ENCODE results near the gene TNS3.

The TNS3 gene

GRCh38 chr7:47297120-47297519 lies 284.8 kb downstream of the TNS3 start:
- Histone ChIP-seq H2AFZ (ENCODE audit: low read depth) (no peak overlapping the region), H3K27ac (no peak overlapping the region), H3K4me3 (IDR thresholded peaks at IDR 0.05; ENCODE audit: insufficient read depth, low read depth, low read length) (no peak overlapping the region), H3K36me3 (ENCODE audit: insufficient read depth) (peaks cover 9% of the 10 kb centered on the region; the same call in 1 of the 2 replicates), H4K20me1 (ENCODE audit: insufficient read depth) (no peaks in the 10 kb centered on the region), H3K79me2 (ENCODE audit: insufficient read depth, low read depth) (no peaks in the 10 kb centered on the region), H3K27me3 (ENCODE audit: insufficient read depth, low read depth) (no peaks in the 10 kb centered on the region), H3K4me1 (ENCODE audit: low read depth, poor library complexity, severe bottlenecking) (no peaks in the 10 kb centered on the region), H3K9ac (no peak overlapping the region), H3K4me2 (no peak overlapping the region)
- TF ChIP-seq CTCF (conservative IDR thresholded peaks at IDR 0.05; ENCODE audit: low read depth, low read length): no peak

- Histone ChIP-seq H3K79me2 (ENCODE audit: insufficient read depth, low read depth) (no peaks in the 10 kb centered on the region), H3K4me2 (no peak overlapping the region), H3K4me1 (ENCODE audit: low read depth, poor library complexity, severe bottlenecking) (no peaks in the 10 kb centered on the region), H3K27ac (no peak overlapping the region), H3K4me3 (IDR thresholded peaks at IDR 0.05; ENCODE audit: insufficient read depth, low read depth, low read length) (no peak overlapping the region), H3K27me3 (ENCODE audit: insufficient read depth, low read depth) (no peaks in the 10 kb centered on the region), H3K9ac (no peak overlapping the region), H3K36me3 (ENCODE audit: insufficient read depth) (peaks cover 11% of the 10 kb centered on the region; the same call in 1 of the 2 replicates), H4K20me1 (ENCODE audit: insufficient read depth) (no peaks in the 10 kb centered on the region), H2AFZ (ENCODE audit: low read depth) (no peak overlapping the region)
- no peak for TF ChIP-seq CTCF (conservative IDR thresholded peaks at IDR 0.05; ENCODE audit: low read depth, low read length)
Observed at GRCh38 chr7:47295606-47296005, 286.3 kb downstream of the TNS3 start.

GRCh38 chr7:47294556-47295222 lies 287.2 kb downstream of the TNS3 start:
- H3K27ac ChIP-seq: no peak overlapping the region
- H3K79me2 ChIP-seq (ENCODE audit: insufficient read depth, low read depth): no peaks in the 10 kb centered on the region
- H3K4me1 ChIP-seq (ENCODE audit: low read depth, poor library complexity, severe bottlenecking): peaks cover under 1% of the 10 kb centered on the region
- no peak for TF ChIP-seq CTCF (conservative IDR thresholded peaks at IDR 0.05; ENCODE audit: low read depth, low read length)
- no peak overlapping the region for H3K4me3 ChIP-seq (IDR thresholded peaks at IDR 0.05; ENCODE audit: insufficient read depth, low read depth, low read length)
- H2AFZ ChIP-seq (ENCODE audit: low read depth): no peak overlapping the region
- H3K4me2 ChIP-seq: no peak overlapping the region
- no peaks in the 10 kb centered on the region for H3K27me3 ChIP-seq (ENCODE audit: insufficient read depth, low read depth)
- H3K9ac ChIP-seq: no peak overlapping the region
- no peaks in the 10 kb centered on the region for H4K20me1 ChIP-seq (ENCODE audit: insufficient read depth)
- peaks cover 12% of the 10 kb centered on the region; the same call in 1 of the 2 replicates for H3K36me3 ChIP-seq (ENCODE audit: insufficient read depth)

GRCh38 chr7:47293884-47294555 lies 287.9 kb downstream of the TNS3 start:
- Histone ChIP-seq H3K79me2 (ENCODE audit: insufficient read depth, low read depth) (no peaks in the 10 kb centered on the region), H3K36me3 (ENCODE audit: insufficient read depth) (peaks cover 19% of the 10 kb centered on the region; the same call in 1 of the 2 replicates), H3K4me2 (no peak overlapping the region)

More at GRCh38 chr7:47293884-47294555, 287.9 kb downstream of the TNS3 start:
- no peak overlapping the region for H3K27ac ChIP-seq
- no peak for TF ChIP-seq CTCF (conservative IDR thresholded peaks at IDR 0.05; ENCODE audit: low read depth, low read length)
- H3K4me3 ChIP-seq (IDR thresholded peaks at IDR 0.05; ENCODE audit: insufficient read depth, low read depth, low read length): no peak overlapping the region
- H3K4me1 ChIP-seq (ENCODE audit: low read depth, poor library complexity, severe bottlenecking): peaks cover 4% of the 10 kb centered on the region
- no peaks in the 10 kb centered on the region for H3K27me3 ChIP-seq (ENCODE audit: insufficient read depth, low read depth)
- no peak overlapping the region for H3K9ac ChIP-seq
- no peak overlapping the region for H2AFZ ChIP-seq (ENCODE audit: low read depth)
- no peaks in the 10 kb centered on the region for H4K20me1 ChIP-seq (ENCODE audit: insufficient read depth)

All from KMS-11 (cell line).